Measurements from ENCODE around the gene DNAJC30. TPM values are rescaled to one million over a fixed set of nuclear protein-coding genes. Genes with fewer than 3 reads are reported as not detected.
"Not testable (repeated sequence)": the region's sequence is repeated elsewhere in the genome, so short reads cannot be mapped to it uniquely, and the experiment has no call there.

The DNAJC30 gene
- total and polyA plus RNA-seq, 11 donors = 6.8 to 21.1 (median 14.0) TPM

GRCh38 chr7:73717025-73717807 lies 34.0 kb upstream of the DNAJC30 start:
- ATAC-seq (no peak), DNase-seq (no peak)
- peak overlapping the region in 1 of 12 donors; percentile 71 for H3K27ac ChIP-seq
- intact Hi-C loops (cut with DNase I) = loop anchor here in 3 of 10 donors (5.0 kb wide), 2 partner anchors 35 to 50 kb away; partner anchors contain the start of genes BUD23 (in 2 of the 3), DNAJC30 (in 2 of the 3) and VPS37D (in 2 of the 3)
- WGBS, 4 donors = 64 to 80% (median 78%) methylated on average over 11 to 13 of the region's 13 CpGs
- TF ChIP-seq CTCF (IDR thresholded peaks at IDR 0.05) = no peak
- no peak for TF ChIP-seq POLR2A (IDR thresholded peaks at IDR 0.05)
- peaks cover 0 to 32% (median 3%) of the 10 kb centered on the region in 9 donors for H3K27me3 ChIP-seq
- peaks cover 0 to 36% (median 14%) of the 10 kb centered on the region in 12 donors for H3K4me1 ChIP-seq
- no peak overlapping the region for H3K4me3 ChIP-seq
- H3K36me3 ChIP-seq = no peaks in the 10 kb centered on the region
- no peaks in the 10 kb centered on the region for H3K9me3 ChIP-seq

DNA sequence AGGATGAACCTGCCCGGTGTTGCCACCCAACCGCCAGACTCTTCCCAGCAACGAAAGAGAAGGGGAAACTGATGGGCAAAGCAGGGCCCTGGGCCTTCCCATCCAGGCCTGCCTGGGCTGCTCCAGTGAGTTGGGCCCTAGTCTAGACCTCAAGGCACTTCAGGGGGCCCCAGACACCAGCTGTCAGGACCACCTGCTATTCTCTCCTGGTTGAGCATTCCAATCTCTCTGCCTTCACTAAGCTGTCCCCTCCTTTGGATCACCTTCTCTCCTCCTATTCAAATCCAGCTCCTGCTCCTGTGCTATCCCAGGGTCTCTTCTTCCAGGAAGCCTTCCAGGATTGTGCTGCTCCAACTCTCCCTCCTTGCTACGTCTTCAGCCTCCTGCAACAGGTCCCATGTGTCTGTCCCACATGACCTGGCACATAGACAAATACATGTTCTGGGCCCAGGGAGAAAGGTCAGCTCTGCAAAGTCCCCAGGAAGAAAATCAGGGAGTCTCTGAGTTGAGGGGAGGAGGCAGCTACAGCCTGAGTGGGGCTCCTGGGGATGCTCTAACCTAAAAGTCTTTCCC lies 33.2 kb upstream of the DNAJC30 start:
- Histone ChIP-seq H3K27ac (peak overlapping the region in 1 of 12 donors; percentile 71), H3K27me3 (peaks cover 0 to 25% (median 3%) of the 10 kb centered on the region in 9 donors), H3K4me1 (peaks cover 0 to 36% (median 14%) of the 10 kb centered on the region in 12 donors), H3K4me3 (no peak overlapping the region), H3K9me3 (no peaks in the 10 kb centered on the region), H3K36me3 (no peaks in the 10 kb centered on the region)
- TF ChIP-seq CTCF (IDR thresholded peaks at IDR 0.05) (no peak), POLR2A (IDR thresholded peaks at IDR 0.05) (no peak)
- no peak for ATAC-seq
- 63 to 76% (median 75%) methylated on average over 4 of the region's 4 CpGs for WGBS, 4 donors
- peak in 1 of 5 donors; percentile 37 for DNase-seq
- intact Hi-C loops (cut with DNase I) = loop anchor here in 3 of 10 donors (5.0 kb wide), 2 partner anchors 34 to 49 kb away; partner anchors contain the start of genes BUD23 (in 2 of the 3), DNAJC30 (in 2 of the 3) and VPS37D (in 2 of the 3)

DNA sequence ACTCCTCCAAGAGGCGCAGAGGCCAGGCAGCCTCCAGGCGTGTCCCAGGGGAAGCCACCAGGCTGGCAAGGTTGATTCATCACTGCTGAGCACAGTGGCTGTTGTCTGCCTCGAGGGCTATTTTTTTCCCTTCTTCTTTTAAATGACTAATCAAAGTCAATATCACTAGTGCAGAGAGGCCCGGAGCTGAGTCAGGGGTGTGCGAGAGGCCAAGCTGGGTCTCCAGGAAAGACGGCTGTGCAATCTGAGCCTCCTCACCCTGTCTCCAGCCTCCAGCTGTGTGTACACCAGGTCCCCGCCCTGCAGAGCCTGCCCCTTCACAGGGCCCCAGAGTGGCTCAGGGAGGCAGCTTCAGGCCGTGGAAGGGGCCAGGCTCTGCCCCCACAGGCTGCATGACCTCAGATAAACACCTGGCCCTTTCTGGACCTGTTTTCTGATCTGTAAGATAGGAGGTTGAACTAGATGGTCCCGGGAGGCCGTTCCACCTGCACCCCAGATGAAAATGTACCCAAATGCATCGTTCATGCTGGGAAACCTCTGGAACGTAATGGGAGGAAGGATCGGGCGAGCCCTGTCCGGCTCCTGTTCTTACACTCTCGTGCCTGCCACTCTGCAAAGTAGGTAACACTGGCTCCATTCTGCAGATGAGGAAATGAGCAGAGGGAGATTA lies 32.5 kb upstream of the DNAJC30 start:
- DNase-seq (peak in 1 of 5 donors; percentile 26), ATAC-seq (no peak)
- 74 to 85% (median 78%) methylated on average over 15 to 16 of the region's 16 CpGs for WGBS, 4 donors
- peaks cover 0 to 36% (median 14%) of the 10 kb centered on the region in 12 donors for H3K4me1 ChIP-seq
- TF ChIP-seq POLR2A (IDR thresholded peaks at IDR 0.05) (no peak), CTCF (IDR thresholded peaks at IDR 0.05) (no peak)
- H3K9me3 ChIP-seq = no peaks in the 10 kb centered on the region
- intact Hi-C loops (cut with DNase I) = loop anchor here in 3 of 10 donors (5.0 kb wide), 2 partner anchors 33 to 48 kb away; partner anchors contain the start of genes BUD23 (in 2 of the 3), DNAJC30 (in 2 of the 3) and VPS37D (in 2 of the 3)
- peaks cover 0 to 25% (median 3%) of the 10 kb centered on the region in 9 donors for H3K27me3 ChIP-seq
- H3K27ac ChIP-seq = peak overlapping the region in 1 of 12 donors; percentile 71
- H3K36me3 ChIP-seq = no peaks in the 10 kb centered on the region
- H3K4me3 ChIP-seq = no peak overlapping the region

GRCh38 chr7:73713319-73713718 lies 30.1 kb upstream of the DNAJC30 start:
- ATAC-seq; H3K4me3 ChIP-seq; H3K36me3 ChIP-seq; H3K27ac ChIP-seq; intact Hi-C loops (cut with DNase I); H3K9me3 ChIP-seq; DNase-seq: not testable (repeated sequence)
- WGBS, 4 donors = 93 to 98% (median 93%) methylated on average over 6 of the region's 6 CpGs
- Histone ChIP-seq H3K27me3 (peaks cover 0 to 17% (median 0%) of the 10 kb centered on the region in 9 donors), H3K4me1 (peaks cover 0 to 29% (median 3%) of the 10 kb centered on the region in 12 donors)
